Astrocyte (in vitro differentiated cells and primary cell): ENCODE measurements around the gene PRKCH. TPM values are rescaled to one million over a fixed set of nuclear protein-coding genes. Genes with fewer than 3 reads are reported as not detected.

Experiments
- DNase-seq: peaks from one replicate; pipeline ENCODE4 v3.0.0-alpha.2; 2010; ENCODE audit warnings: low read depth
- FAIRE-seq: peaks from 2 replicates; lab custom pipeline; 2011; peaks lifted over from hg19 to GRCh38; lab: Jason Lieb, UNC
- H2AFZ ChIP-seq: 2 replicates; pipeline ENCODE4 v1.6.0; 2012; ENCODE audit warnings: low read depth, low read length, inconsistent platforms
- H3K27ac ChIP-seq: 2 replicates; pipeline ENCODE4 v1.5.1; 2011; ENCODE audit warnings: low read depth, low read length, inconsistent platforms
- H3K27me3 ChIP-seq: 2 replicates; pipeline ENCODE4 v1.6.0; 2011; ENCODE audit warnings: low read length, inconsistent platforms; ENCODE audit not compliant: insufficient read depth
- H3K36me3 ChIP-seq: 2 replicates; pipeline ENCODE4 v1.5.1; 2011; ENCODE audit warnings: low read length, inconsistent platforms; ENCODE audit not compliant: insufficient read depth
- H3K4me1 ChIP-seq: 2 replicates; pipeline ENCODE4 v1.5.1; 2011; ENCODE audit warnings: low read length, inconsistent platforms; ENCODE audit not compliant: insufficient read depth
- H3K4me2 ChIP-seq: 2 replicates; pipeline ENCODE4 v1.6.0; 2012; ENCODE audit warnings: low read length, inconsistent platforms
- H3K4me3 ChIP-seq: 2 replicates; pipeline ENCODE4 v1.5.1; 2011; ENCODE audit warnings: low read depth, mild to moderate bottlenecking, low read length, inconsistent platforms; ENCODE audit not compliant: insufficient read depth
- H3K79me2 ChIP-seq: 2 replicates; pipeline ENCODE4 v1.6.0; 2012; ENCODE audit warnings: mild to moderate bottlenecking, low read length, inconsistent platforms; ENCODE audit not compliant: insufficient read depth
- H3K9ac ChIP-seq: 2 replicates; pipeline ENCODE4 v1.6.0; 2012; ENCODE audit warnings: mild to moderate bottlenecking, low read length, inconsistent platforms
- H3K9me3 ChIP-seq: 2 replicates; pipeline ENCODE4 v1.5.1; 2012; ENCODE audit warnings: low read depth, mild to moderate bottlenecking, low read length, inconsistent platforms; ENCODE audit not compliant: insufficient read depth
- H4K20me1 ChIP-seq: 2 replicates; pipeline ENCODE4 v1.6.0; 2012; ENCODE audit warnings: low read length, inconsistent platforms; ENCODE audit not compliant: insufficient read depth
- H3K27ac Mint-ChIP-seq: one replicate; pipeline ENCODE4 v1.8.0; 2021; ENCODE audit warnings: mild to moderate bottlenecking, mixed read lengths; ENCODE audit not compliant: unreplicated experiment
- H3K27me3 Mint-ChIP-seq: one replicate; pipeline ENCODE4 v1.8.0; 2021; ENCODE audit warnings: low read depth, mixed read lengths; ENCODE audit not compliant: unreplicated experiment
- H3K36me3 Mint-ChIP-seq: one replicate; pipeline ENCODE4 v1.8.0; 2021; ENCODE audit warnings: low read depth, mixed read lengths; ENCODE audit not compliant: unreplicated experiment
- H3K4me1 Mint-ChIP-seq: one replicate; pipeline ENCODE4 v1.8.0; 2021; ENCODE audit warnings: low read depth, mixed read lengths; ENCODE audit not compliant: unreplicated experiment
- H3K4me3 Mint-ChIP-seq: one replicate; pipeline ENCODE4 v1.8.0; 2021; ENCODE audit warnings: mild to moderate bottlenecking, moderate library complexity, mixed read lengths; ENCODE audit not compliant: unreplicated experiment
- H3K9me3 Mint-ChIP-seq: one replicate; pipeline ENCODE4 v1.8.0; 2021; ENCODE audit warnings: mild to moderate bottlenecking, mixed read lengths; ENCODE audit not compliant: unreplicated experiment
- CTCF ChIP-seq: IDR thresholded peaks from 2 replicates; pipeline ENCODE4 v1.5.1; 2011; ENCODE audit warnings: low read depth, mild to moderate bottlenecking, inconsistent platforms, low read length, moderate library complexity; ENCODE audit not compliant: insufficient read depth
- EZH2 ChIP-seq: IDR thresholded peaks from 2 replicates; pipeline ENCODE4 v1.6.1; 2012; ENCODE audit warnings: mild to moderate bottlenecking, low read length, inconsistent platforms; ENCODE audit not compliant: insufficient read depth
- total RNA-seq: library from RNA; stranded (reverse); gene quantifications from 2 replicates; pipeline ENCODE4 v1.2.1, GENCODE V29; 2021

The PRKCH gene
- total RNA-seq, 1 donor from 2014 or later, result 6.0 TPM

- Histone ChIP-seq H3K4me2 (no peak overlapping the region), H3K79me2 (no peaks in the 10 kb centered on the region), H4K20me1 (no peaks in the 10 kb centered on the region), H3K9me3 (peaks cover 4% of the 10 kb centered on the region), H3K4me1 (no peaks in the 10 kb centered on the region), H3K36me3 (no peaks in the 10 kb centered on the region), H3K9ac (no peak overlapping the region), H2AFZ (no peak overlapping the region), H3K4me3 (no peak overlapping the region), H3K27me3 (no peaks in the 10 kb centered on the region), H3K27ac (no peak overlapping the region)
- no peaks in the 10 kb centered on the region for H3K4me1 Mint-ChIP-seq
- H3K9me3 Mint-ChIP-seq, result peaks cover 9% of the 10 kb centered on the region
- no peak overlapping the region for H3K27ac Mint-ChIP-seq
- H3K36me3 Mint-ChIP-seq, result no peaks in the 10 kb centered on the region
- H3K27me3 Mint-ChIP-seq, result no peaks in the 10 kb centered on the region
- FAIRE-seq (no peak), DNase-seq (no peak)
- TF ChIP-seq EZH2, result no peak
- no peak for TF ChIP-seq CTCF
- H3K4me3 Mint-ChIP-seq, result no peak overlapping the region
Measured at GRCh38 chr14:61368781-61369453, 47.5 kb downstream of the PRKCH start.

GRCh38 chr14:61369454-61369810, 48.1 kb downstream of the PRKCH start:
- Mint-ChIP-seq H3K4me3 (no peak overlapping the region), H3K27me3 (no peaks in the 10 kb centered on the region), H3K9me3 (peaks cover 9% of the 10 kb centered on the region), H3K36me3 (no peaks in the 10 kb centered on the region), H3K27ac (no peak overlapping the region), H3K4me1 (no peaks in the 10 kb centered on the region)
- no peaks in the 10 kb centered on the region for H3K27me3 ChIP-seq
- no peak overlapping the region for H3K9ac ChIP-seq
- no peak overlapping the region for H3K27ac ChIP-seq
- DNase-seq (no peak), FAIRE-seq (no peak)
- no peaks in the 10 kb centered on the region for H3K79me2 ChIP-seq
- no peak overlapping the region for H3K4me2 ChIP-seq
- no peaks in the 10 kb centered on the region for H3K36me3 ChIP-seq
- H3K4me1 ChIP-seq, result no peaks in the 10 kb centered on the region
- H3K4me3 ChIP-seq, result no peak overlapping the region
- H2AFZ ChIP-seq, result no peak overlapping the region
- TF ChIP-seq EZH2 (no peak), CTCF (no peak)
- no peaks in the 10 kb centered on the region for H4K20me1 ChIP-seq
- peaks cover 9% of the 10 kb centered on the region for H3K9me3 ChIP-seq

GRCh38 chr14:61372379-61372778, 51.0 kb downstream of the PRKCH start:
- H4K20me1 ChIP-seq, result no peaks in the 10 kb centered on the region
- H3K4me3 Mint-ChIP-seq, result no peak overlapping the region
- H3K4me3 ChIP-seq, result no peak overlapping the region
- FAIRE-seq (no peak), DNase-seq (no peak)
- no peaks in the 10 kb centered on the region for H3K27me3 Mint-ChIP-seq
- no peaks in the 10 kb centered on the region for H3K79me2 ChIP-seq
- no peak overlapping the region for H3K27ac ChIP-seq
- H3K9me3 Mint-ChIP-seq, result peaks cover 24% of the 10 kb centered on the region
- no peaks in the 10 kb centered on the region for H3K4me1 Mint-ChIP-seq
- H3K27me3 ChIP-seq, result no peaks in the 10 kb centered on the region
- peaks cover 6% of the 10 kb centered on the region for H3K36me3 Mint-ChIP-seq
- peaks cover 20% of the 10 kb centered on the region for H3K9me3 ChIP-seq
- TF ChIP-seq CTCF (no peak), EZH2 (no peak)
- H3K36me3 ChIP-seq, result no peaks in the 10 kb centered on the region
- no peak overlapping the region for H3K9ac ChIP-seq
- H3K4me1 ChIP-seq, result no peaks in the 10 kb centered on the region
- no peak overlapping the region for H2AFZ ChIP-seq
- no peak overlapping the region for H3K4me2 ChIP-seq
- no peak overlapping the region for H3K27ac Mint-ChIP-seq
